Spinal cord (tissue), 10 donors: ENCODE data around the gene PNP. TPM values are rescaled to one million over a fixed set of nuclear protein-coding genes. Genes with fewer than 3 reads are reported as not detected.
"Not testable (repeated sequence)": the region's sequence is repeated elsewhere in the genome, so short reads cannot be mapped to it uniquely, and the experiment has no call there.

ENCODE experiments used
- DNase-seq, 6 donors: peaks; one replicate each; pipeline versions ENCODE4 v3.0.0 to v3.0.0-alpha.2; 2013 to 2015; ENCODE audit warnings: low spot score in 6 of 6, low read depth in 4 of 6
- H3K27ac ChIP-seq: one replicate; pipeline ENCODE4 v1.5.1; 2013; ENCODE audit warnings: low read depth, low read length, control low read depth
- H3K27me3 ChIP-seq: one replicate; pipeline ENCODE4 v1.6.1; 2013; ENCODE audit warnings: low read length; ENCODE audit not compliant: control insufficient read depth, insufficient read depth
- H3K36me3 ChIP-seq: one replicate; pipeline ENCODE4 v1.6.1; 2013; ENCODE audit warnings: low read length; ENCODE audit not compliant: control insufficient read depth, insufficient read depth
- H3K4me1 ChIP-seq: one replicate; pipeline ENCODE4 v1.6.1; 2013; ENCODE audit warnings: low read length; ENCODE audit not compliant: control insufficient read depth, insufficient read depth
- H3K4me3 ChIP-seq: one replicate; pipeline ENCODE4 v1.5.1; 2013; ENCODE audit warnings: low read depth, low read length, control low read depth
- H3K9me3 ChIP-seq: one replicate; pipeline ENCODE4 v1.6.1; 2013; ENCODE audit warnings: low read length; ENCODE audit not compliant: control insufficient read depth, insufficient read depth
- WGBS: methylation state at CpG from one replicate; pipeline ENCODE4 v1.1.5; 2013; ENCODE audit warnings: missing lambda C conversion rate; ENCODE audit not compliant: insufficient coverage; 5-methylcytosine and 5-hydroxymethylcytosine counted together
- polyA plus RNA-seq, 2 donors: library from polyadenylated mRNA; unstranded; fragments of 120-200 nt; gene quantifications; one replicate each; pipeline ENCODE4 v1.2.1, GENCODE V29; 2013; ENCODE audit not compliant: insufficient read length in 2 of 2
- total RNA-seq, 2 donors: library from RNA; depleted of rRNA in 1 of 2; stranded (reverse); fragments of 120-200 nt in 1 of 2; fragments of >200 nt in 1 of 2; gene quantifications; one replicate each; pipeline versions ENCODE4 v1.2.3 to v1.2.4, GENCODE V29; 2013 to 2014
- donor health status: healthy.

Gene PNP
- total and polyA plus RNA-seq, 4 donors: 20.9 to 27.3 (median 24.5) TPM

- not testable (repeated sequence) for H3K27ac ChIP-seq, H3K27me3 ChIP-seq, H3K9me3 ChIP-seq, DNase-seq, H3K4me3 ChIP-seq
- H3K4me1 ChIP-seq: peaks cover 17% of the 10 kb centered on the region
- WGBS: 100% methylated on average over 3 of the region's 8 CpGs
- H3K36me3 ChIP-seq: peaks cover 40% of the 10 kb centered on the region
These were observed 16.4 kb upstream of the PNP start for GRCh38 chr14:20452831-20453230.

GRCh38 chr14:20454516-20455354 lies 14.5 kb upstream of the PNP start, which contains the start of the genes APEX1 and OSGEP:
Gene APEX1 (plus strand): TSS chr14:20455226. CDS start chr14:20455646, 420 bp downstream.
Gene OSGEP (minus strand): TSS chr14:20454812. CDS start chr14:20454683, 129 bp downstream.
- Histone ChIP-seq H3K27me3 (no peaks in the 10 kb centered on the region), H3K4me3 (peak within 1 kb of the TSS; percentile 84), H3K27ac (peak within 1 kb of the TSS; percentile 96), H3K9me3 (no peaks in the 10 kb centered on the region), H3K36me3 (peaks cover 43% of the 10 kb centered on the region), H3K4me1 (peaks cover 17% of the 10 kb centered on the region)
- DNase-seq: peak; percentile 98 to 100 (median 100)
- WGBS: under 1% methylated on average over 56 of the region's 56 CpGs

- H3K27ac ChIP-seq: peak overlapping the region; percentile 96
- H3K36me3 ChIP-seq: peaks cover 40% of the 10 kb centered on the region
- H3K9me3 ChIP-seq: no peaks in the 10 kb centered on the region
- no peak for DNase-seq
- 2% methylated on average over 32 of the region's 39 CpGs for WGBS
- peak overlapping the region; percentile 84 for H3K4me3 ChIP-seq
- H3K4me1 ChIP-seq: peaks cover 23% of the 10 kb centered on the region
- no peaks in the 10 kb centered on the region for H3K27me3 ChIP-seq
These were observed 13.6 kb upstream of the PNP start for GRCh38 chr14:20455355-20456300.

GRCh38 chr14:20456971-20457370 lies 12.2 kb upstream of the PNP start:
- H3K36me3 ChIP-seq: peaks cover 33% of the 10 kb centered on the region
- no peak for DNase-seq
- H3K4me1 ChIP-seq: peaks cover 27% of the 10 kb centered on the region
- no peak overlapping the region for H3K27ac ChIP-seq
- no peaks in the 10 kb centered on the region for H3K9me3 ChIP-seq
- H3K27me3 ChIP-seq: no peaks in the 10 kb centered on the region
- H3K4me3 ChIP-seq: no peak overlapping the region
- 80% methylated on average over 12 of the region's 13 CpGs for WGBS

- H3K9me3 ChIP-seq: no peaks in the 10 kb centered on the region
- DNase-seq: no peak
- H3K27ac ChIP-seq: no peak overlapping the region
- no peak overlapping the region for H3K4me3 ChIP-seq
- H3K36me3 ChIP-seq: peaks cover 30% of the 10 kb centered on the region
- WGBS: 57% methylated on average over 3 of the region's 8 CpGs
- peaks cover 26% of the 10 kb centered on the region for H3K4me1 ChIP-seq
- no peaks in the 10 kb centered on the region for H3K27me3 ChIP-seq
These were observed 11.0 kb upstream of the PNP start for GRCh38 chr14:20458031-20458789.

- Histone ChIP-seq H3K9me3 (no peaks in the 10 kb centered on the region), H3K4me1 (peaks cover 18% of the 10 kb centered on the region), H3K36me3 (peaks cover 30% of the 10 kb centered on the region), H3K27ac (peak overlapping the region; percentile 85), H3K4me3 (peak overlapping the region; percentile 75), H3K27me3 (no peaks in the 10 kb centered on the region)
- 4% methylated on average over 27 of the region's 32 CpGs for WGBS
- peak in 1 of 6 donors; percentile 3 for DNase-seq
These were observed 8.6 kb upstream of the PNP start for GRCh38 chr14:20460458-20461224.

DNA sequence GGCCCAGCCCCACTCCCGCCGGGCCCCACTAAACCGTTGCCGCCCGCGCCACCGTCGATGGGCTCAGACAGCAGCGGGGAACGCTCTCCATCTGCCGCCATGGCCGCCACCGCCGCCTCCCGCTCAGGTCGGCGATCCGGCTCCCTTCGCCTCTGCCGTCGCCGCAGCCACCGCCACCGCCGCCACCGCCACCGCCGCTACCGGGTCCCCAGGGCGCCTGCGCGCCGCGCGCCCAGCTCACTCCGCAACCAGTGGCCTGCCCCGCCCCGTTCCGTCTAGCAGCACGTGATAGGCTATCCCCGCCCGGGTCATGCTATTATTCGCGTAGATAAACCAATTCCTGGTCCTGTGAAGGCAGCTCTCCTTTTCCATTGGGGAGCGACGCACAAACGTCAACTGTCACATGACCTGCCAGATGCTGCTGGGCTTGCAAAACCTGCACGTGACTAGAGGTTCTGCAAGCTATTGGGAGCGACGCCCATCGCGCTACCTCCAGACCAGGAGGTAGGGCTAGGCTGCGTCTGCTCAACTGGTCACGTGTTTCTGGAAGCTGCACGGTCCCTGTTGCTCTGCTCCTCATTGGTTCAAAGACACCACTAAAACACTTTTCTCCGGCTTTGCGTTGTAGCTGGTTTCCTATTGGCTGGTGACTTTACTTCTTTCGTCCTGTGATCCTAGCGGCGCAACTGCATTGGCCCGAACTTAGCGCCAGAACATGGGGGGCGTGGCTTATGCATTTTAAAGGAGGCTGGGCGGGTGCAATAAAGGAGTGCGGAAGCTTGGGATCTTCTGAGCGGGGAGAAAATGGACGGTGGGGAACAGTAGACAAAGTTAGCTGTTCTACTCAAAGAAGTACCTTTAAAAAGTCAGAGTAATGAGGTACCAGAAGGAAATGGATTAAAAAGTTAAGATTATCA lies 7.7 kb upstream of the PNP start, which contains the start of gene PIP4P1:
Gene PIP4P1, minus strand, starts transcription at position 210 of the 917 bp plus-strand sequence. Its CDS starts 109 bp downstream, at position 101.
- H3K4me1 ChIP-seq: peaks cover 15% of the 10 kb centered on the region
- peak; percentile 98 to 100 (median 99) for DNase-seq
- H3K27ac ChIP-seq: peak within 1 kb of the TSS; percentile 86
- no peaks in the 10 kb centered on the region for H3K9me3 ChIP-seq
- H3K27me3 ChIP-seq: no peaks in the 10 kb centered on the region
- H3K36me3 ChIP-seq: peaks cover 30% of the 10 kb centered on the region
- H3K4me3 ChIP-seq: peak within 1 kb of the TSS; percentile 75
- WGBS: 0% methylated on average over 67 of the region's 67 CpGs

- WGBS: 15% methylated on average over 11 of the region's 16 CpGs
- Histone ChIP-seq H3K27me3 (no peaks in the 10 kb centered on the region), H3K27ac (peak overlapping the region; percentile 83), H3K9me3 (no peaks in the 10 kb centered on the region), H3K4me1 (peaks cover 14% of the 10 kb centered on the region), H3K36me3 (peaks cover 3% of the 10 kb centered on the region), H3K4me3 (peak overlapping the region; percentile 72)
- peak in 1 of 6 donors; percentile 11 for DNase-seq
These were observed 403 bp upstream of the PNP start for GRCh38 chr14:20468764-20469241.
